ENCODE measurements around the gene PGPEP1.
"Not testable (repeated sequence)": the region's sequence is repeated elsewhere in the genome, so short reads cannot be mapped to it uniquely, and the experiment has no call there.

PGPEP1 gene

GRCh38 chr19:18397242-18398202 is 57.1 kb downstream of the PGPEP1 start, which contains the start of gene LRRC25:
Gene LRRC25 (minus strand): TSS chr19:18397622. CDS start chr19:18396963, 659 bp downstream.
- H3K4me3 ChIP-seq (replicated peaks in 1 of 2; ENCODE audit: low read depth in 2 of 2, low read length in 2 of 2): no peak within 1 kb of the TSS
- no peak for TF ChIP-seq CTCF (IDR thresholded peaks at IDR 0.05; ENCODE audit: low read depth, low read length)
- no peak for DNase-seq (ENCODE audit: low read depth in 2 of 2)

GRCh38 chr19:18399008-18399407 is 58.6 kb downstream of the PGPEP1 start:
- no peak for TF ChIP-seq CTCF (IDR thresholded peaks at IDR 0.05; ENCODE audit: low read depth, low read length)
- peak; percentile 58 to 69 for DNase-seq (ENCODE audit: low read depth in 2 of 2)
- no peak overlapping the region for H3K4me3 ChIP-seq (replicated peaks in 1 of 2; ENCODE audit: low read depth in 2 of 2, low read length in 2 of 2)

GRCh38 chr19:18401580-18402112 is 61.2 kb downstream of the PGPEP1 start:
- TF ChIP-seq CTCF (IDR thresholded peaks at IDR 0.05; ENCODE audit: low read depth, low read length): peak; percentile 56
- no peak overlapping the region for H3K4me3 ChIP-seq (replicated peaks in 1 of 2; ENCODE audit: low read depth in 2 of 2, low read length in 2 of 2)
- DNase-seq (ENCODE audit: low read depth in 2 of 2): peak; percentile 76 to 85

GRCh38 chr19:18402455-18403248 is 62.3 kb downstream of the PGPEP1 start:
- not testable (repeated sequence) for DNase-seq (ENCODE audit: low read depth in 2 of 2); H3K4me3 ChIP-seq (replicated peaks in 1 of 2; ENCODE audit: low read depth in 2 of 2, low read length in 2 of 2)

- not testable (repeated sequence) for H3K4me3 ChIP-seq (replicated peaks in 1 of 2; ENCODE audit: low read depth in 2 of 2, low read length in 2 of 2); DNase-seq (ENCODE audit: low read depth in 2 of 2)
Measured at GRCh38 chr19:18405754-18406153, 65.4 kb downstream of the PGPEP1 start.

- no peak for TF ChIP-seq CTCF (IDR thresholded peaks at IDR 0.05; ENCODE audit: low read depth, low read length)
- H3K4me3 ChIP-seq (replicated peaks in 1 of 2; ENCODE audit: low read depth in 2 of 2, low read length in 2 of 2): no peak overlapping the region
- DNase-seq (ENCODE audit: low read depth in 2 of 2): no peak
Measured at GRCh38 chr19:18406749-18407148, 66.4 kb downstream of the PGPEP1 start.

- DNase-seq (ENCODE audit: low read depth in 2 of 2): no peak
- TF ChIP-seq CTCF (IDR thresholded peaks at IDR 0.05; ENCODE audit: low read depth, low read length): peak; percentile 46
Measured at GRCh38 chr19:18408053-18408476, 67.7 kb downstream of the PGPEP1 start.

More at GRCh38 chr19:18408053-18408476, 67.7 kb downstream of the PGPEP1 start:
- no peak overlapping the region for H3K4me3 ChIP-seq (replicated peaks in 1 of 2; ENCODE audit: low read depth in 2 of 2, low read length in 2 of 2)

All from cardiac fibroblast (primary cell).